HG03095 (cell line): ENCODE results near the gene SLX4.
"Not testable (repeated sequence)": the region's sequence is repeated elsewhere in the genome, so short reads cannot be mapped to it uniquely, and the experiment has no call there.

Experiments used
- ATAC-seq: cut with Tn5 transposase; IDR thresholded peaks from one replicate; pipeline ENCODE4 v1.9.1; 2021; ENCODE audit warnings: moderate library complexity; ENCODE audit not compliant: unreplicated experiment

The SLX4 gene

GRCh38 chr16:3641801-3642396 is 30.5 kb upstream of the SLX4 start:
- no peak for ATAC-seq

DNA sequence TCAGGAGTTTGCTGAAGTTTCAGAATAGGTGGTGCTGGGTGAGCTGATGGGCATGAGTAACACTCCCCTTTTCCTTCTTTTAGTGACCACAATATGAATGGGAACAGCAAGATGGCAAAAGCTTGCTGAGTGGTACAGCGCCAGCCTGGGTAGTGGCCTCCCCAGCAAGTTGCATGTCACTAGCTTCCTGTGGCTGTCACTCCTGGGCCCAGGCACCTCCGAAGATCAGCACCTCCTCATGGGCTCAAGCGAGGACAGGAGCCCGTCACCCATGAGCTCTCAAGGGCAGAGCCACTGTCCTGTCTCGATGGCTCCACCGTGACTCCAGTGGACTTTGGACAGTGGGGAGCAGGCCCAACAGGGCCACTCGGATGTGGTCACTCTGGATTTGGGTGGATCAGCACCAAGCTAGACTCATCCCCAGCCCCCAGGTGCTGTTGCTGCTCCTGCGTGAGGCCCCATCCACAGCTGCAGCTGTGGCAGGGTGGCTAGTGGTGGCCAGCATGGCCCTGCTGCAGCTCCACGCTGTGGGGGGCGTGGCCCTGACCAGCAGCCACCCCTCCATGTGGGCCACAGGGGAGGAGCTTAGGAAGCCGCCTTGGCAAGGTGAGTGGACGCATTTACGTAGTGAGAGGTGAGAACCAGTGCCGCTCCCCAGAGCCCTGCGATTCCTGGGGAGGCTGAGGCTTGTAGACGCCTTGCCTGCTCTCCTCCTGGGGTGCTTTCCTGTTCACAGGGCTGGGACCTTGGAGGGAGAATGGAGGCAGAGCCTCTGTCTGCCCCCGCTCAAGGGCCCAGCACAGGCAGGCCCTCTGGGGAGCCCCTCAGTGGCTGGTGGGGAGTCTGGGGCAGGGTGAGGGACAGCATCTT is 29.5 kb upstream of the SLX4 start:
- no peak for ATAC-seq

DNA sequence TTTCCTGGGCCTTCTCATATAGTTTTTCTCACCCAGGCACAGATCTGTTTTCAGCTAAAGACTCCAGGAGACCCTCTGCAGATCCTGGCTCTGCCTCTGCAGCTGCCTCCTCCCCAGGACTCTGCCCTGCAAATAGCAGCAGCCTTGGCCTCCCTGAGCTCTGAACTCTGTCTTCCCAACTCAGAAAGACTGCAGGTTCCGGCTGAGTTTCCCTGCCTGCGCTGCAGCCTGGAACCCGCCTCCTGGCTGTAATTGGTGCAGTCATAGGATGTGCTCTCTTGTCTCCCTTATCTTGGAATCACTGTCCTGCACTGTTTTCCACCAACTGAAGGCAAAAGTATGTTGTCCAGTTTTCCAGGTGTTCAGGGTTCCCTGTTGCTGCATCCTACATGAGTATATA is 28.8 kb upstream of the SLX4 start:
- no peak for ATAC-seq

- no peak for ATAC-seq
Measured at GRCh38 chr16:3638916-3639644, 27.7 kb upstream of the SLX4 start.

DNA sequence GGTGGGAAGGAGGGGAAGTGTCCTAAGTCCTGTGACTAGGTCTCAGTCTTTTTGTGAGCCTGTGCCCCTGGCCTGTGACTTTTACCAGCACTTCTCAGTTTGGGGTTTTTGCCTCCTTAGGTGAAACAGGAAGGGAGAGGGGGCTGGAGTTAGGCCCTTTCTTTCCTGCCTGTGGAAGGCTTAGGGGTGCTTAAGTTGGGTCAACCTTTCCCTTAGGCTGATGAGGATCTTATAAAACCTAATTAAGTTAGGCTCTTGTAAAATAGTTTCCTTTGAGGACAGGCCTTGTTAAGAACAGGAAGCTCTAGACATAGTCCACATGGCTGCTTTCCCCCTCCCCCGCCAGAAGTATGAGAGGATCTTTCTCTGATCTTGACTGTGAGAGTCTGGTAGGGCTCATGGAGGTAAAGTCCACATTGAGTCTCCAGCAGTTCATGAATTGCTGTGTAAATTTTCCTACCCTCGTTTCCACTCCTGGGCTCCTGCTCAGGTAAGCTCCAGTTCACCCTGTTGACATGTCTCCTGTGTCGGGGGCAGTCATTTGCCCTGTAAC is 26.0 kb upstream of the SLX4 start:
- ATAC-seq, result no peak

DNA sequence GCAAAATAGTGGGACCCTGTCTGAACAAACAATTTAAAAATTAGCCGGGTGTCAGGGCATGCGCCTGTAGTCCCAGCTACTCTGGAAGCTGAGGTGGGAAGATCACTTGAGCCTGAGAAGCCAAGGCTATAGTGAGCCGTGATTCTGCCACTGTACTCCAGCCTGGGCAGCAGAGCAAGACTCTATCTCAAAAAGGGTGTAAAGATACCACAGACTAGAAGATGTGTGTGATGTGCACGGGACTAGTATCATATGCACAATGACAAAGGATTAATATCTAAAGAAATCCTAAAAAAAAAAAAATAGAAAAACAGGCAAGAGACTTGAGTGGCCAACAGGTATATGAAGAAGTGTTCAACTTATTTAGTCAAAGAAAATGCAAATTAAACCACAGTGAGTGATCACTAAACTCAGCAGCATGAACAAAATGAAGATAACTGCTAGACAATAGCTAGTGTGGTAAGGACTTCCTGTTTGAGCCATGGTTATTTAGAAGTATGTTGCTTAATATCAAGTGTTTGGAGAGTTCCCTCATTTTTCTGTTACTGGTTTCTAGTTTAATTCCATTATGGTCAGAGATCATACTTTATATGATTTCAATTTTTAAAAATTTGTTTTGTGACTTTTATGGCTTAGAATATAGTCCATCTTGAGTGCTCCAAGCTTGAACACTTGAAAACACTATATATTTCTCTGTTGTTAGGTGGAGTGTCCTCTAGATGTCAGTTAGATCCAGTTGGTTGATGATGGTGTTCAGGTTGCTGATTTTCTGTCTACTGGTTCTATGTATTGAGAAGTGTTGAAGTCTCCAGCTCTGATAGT is 14.7 kb upstream of the SLX4 start:
- no peak for ATAC-seq

GRCh38 chr16:3625331-3625730 is 13.9 kb upstream of the SLX4 start:
- no peak for ATAC-seq

- no peak for ATAC-seq
Measured at GRCh38 chr16:3623642-3624041, 12.2 kb upstream of the SLX4 start.

DNA sequence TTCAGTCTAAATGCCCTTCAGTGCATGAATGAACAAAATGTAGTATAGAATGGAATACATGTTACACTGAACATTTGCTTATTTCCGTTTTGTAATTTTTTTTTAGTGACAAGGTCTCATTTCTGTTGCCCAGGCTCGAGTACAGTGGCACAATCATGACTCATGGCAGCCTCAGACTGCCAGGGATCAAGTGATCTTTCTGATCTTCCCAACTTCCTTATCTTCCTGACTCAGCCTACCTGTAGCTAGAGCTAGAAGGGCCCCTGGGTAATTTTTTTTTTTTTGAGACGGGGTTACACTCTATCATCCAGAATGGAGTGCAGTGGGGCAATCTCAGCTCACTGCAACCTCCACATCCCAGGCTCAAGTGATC is 7.3 kb upstream of the SLX4 start:
- no peak for ATAC-seq

DNA sequence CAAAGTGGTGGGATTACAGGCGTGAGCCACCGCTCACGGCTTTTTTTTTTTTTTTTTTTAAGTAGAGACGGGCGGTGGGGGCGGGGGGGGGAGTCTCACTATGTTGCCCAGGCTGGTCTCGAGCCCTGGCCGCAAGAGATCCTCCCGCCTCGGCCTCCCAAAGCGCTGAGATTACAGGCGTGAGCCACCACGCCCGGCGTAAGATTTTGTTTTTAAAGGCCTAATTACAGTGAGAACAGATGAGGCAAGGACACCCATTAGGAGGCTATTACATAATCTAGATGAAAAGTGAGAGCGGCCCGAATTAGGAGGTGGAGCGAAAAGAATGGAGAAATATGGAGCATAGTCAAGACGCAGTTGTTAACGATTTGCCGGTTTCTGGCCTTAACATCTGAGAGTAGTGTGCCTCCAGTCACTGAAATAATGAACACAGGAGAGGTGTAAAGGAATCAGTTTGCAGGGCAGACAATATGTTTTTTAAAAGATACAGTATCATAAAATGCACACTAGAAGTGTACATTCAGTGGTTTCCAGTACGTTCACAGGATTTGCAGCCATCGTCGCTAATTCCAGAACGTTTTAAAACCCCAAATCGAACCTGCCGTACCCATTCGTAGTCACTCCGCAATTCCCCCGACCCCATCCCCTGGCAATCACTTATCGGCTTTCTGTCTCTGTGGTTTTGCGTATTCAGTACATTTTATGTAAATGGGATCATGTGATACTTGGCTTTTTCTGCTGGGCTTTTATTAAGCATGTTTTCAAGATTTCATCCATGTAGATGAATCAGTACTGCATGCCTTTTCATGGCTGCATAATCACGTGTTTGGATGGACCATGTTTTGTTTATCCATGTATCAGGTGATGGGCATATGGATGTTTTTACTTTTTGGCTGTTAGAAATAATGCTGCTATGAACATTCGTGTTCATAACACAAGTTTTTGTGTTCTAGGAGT is 1.4 kb upstream of the SLX4 start:
- ATAC-seq, result no peak

- ATAC-seq, result no peak
Measured at GRCh38 chr16:3610698-3611145, 684 bp downstream of the SLX4 start.

- no peak for ATAC-seq
Measured at GRCh38 chr16:3609895-3610697, 1.3 kb downstream of the SLX4 start.

- not testable (repeated sequence) for ATAC-seq
Measured at GRCh38 chr16:3608976-3609375, 2.4 kb downstream of the SLX4 start.

GRCh38 chr16:3608069-3608468 is 3.3 kb downstream of the SLX4 start:
- ATAC-seq, result no peak

DNA sequence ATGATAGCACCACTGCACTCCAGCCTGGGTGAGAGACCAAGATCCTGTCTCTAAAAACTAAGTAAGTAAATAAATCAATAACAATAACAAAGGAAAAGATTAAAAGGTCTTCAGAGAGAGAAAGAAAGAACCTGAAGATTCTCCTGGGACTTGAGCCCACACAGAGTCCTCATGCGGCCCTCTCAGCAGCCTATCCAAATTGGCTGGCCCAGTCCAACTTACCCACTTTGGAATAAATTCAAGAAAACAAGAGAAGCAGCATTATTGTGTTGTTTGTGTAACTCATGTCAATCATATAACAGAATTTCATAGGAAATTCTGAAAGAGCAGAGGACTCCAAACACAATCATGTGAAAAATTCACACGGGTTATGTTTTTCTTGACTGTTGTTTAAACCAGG is 3.8 kb downstream of the SLX4 start:
- ATAC-seq, result no peak

- ATAC-seq, result no peak
Measured at GRCh38 chr16:3607161-3607560, 4.2 kb downstream of the SLX4 start.

DNA sequence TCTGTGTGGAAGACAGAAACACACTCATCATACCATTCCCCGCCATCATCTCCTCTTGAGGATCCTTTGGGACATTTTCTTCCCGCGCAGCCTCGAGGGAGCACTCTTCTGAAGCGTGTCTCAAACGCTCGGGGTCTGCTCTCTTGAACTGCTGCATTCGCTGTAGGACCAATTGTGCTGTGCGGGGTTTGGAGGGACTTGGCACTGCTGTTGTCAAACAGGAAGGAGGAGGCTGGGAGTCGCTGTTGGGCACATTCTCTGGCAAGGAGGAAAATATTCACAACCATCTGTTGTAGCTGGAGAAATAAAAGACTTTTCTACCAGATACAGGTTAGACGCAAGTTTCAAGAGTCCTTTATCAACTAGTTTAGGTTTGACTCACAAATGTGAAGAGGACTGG is 5.0 kb downstream of the SLX4 start:
- ATAC-seq, result no peak

GRCh38 chr16:3602320-3602653 is 9.1 kb downstream of the SLX4 start:
- no peak for ATAC-seq
